Measurements from ENCODE around the gene IGFL4. TPM values are rescaled to one million over a fixed set of nuclear protein-coding genes. Genes with fewer than 3 reads are reported as not detected.

Gene IGFL4
- total and polyA plus RNA-seq, 2 experiments from 2014 or later, result 0.83 to 1.1 TPM

DNA sequence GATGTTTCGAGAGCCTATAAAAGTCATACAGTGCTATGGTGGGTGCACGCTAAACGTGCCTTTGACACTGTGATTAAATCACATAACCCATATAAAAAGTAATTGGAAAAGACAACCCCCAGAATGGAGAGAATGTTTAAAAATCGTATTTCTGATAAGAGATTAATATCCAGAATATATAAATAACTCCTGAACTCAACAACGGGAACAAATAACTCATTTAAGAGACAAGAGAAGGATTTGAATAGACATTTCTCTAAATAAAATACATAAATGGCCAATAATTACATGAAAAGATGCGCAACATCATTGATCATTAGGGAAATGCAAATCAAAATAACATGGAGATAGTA, 37.0 kb upstream of the IGFL4 start:
- Histone ChIP-seq H3K36me3 (replicated peaks; ENCODE audit: insufficient read depth, low read depth) (no peaks in the 10 kb centered on the region), H3K4me1 (ENCODE audit: insufficient read depth) (no peaks in the 10 kb centered on the region), H3K4me3 (no peak overlapping the region), H3K9me2 (replicated peaks; ENCODE audit: insufficient read depth) (no peaks in the 10 kb centered on the region), H3K27ac (no peak overlapping the region), H2AFZ (no peak overlapping the region), H3K9me3 (ENCODE audit: low read depth) (no peaks in the 10 kb centered on the region), H3K79me2 (no peaks in the 10 kb centered on the region), H3K27me3 (peaks cover 29% of the 10 kb centered on the region), H4K20me1 (ENCODE audit: insufficient read depth, poor library complexity, severe bottlenecking) (no peaks in the 10 kb centered on the region), H3K4me2 (no peak overlapping the region)
- TF ChIP-seq, protein P1, sequence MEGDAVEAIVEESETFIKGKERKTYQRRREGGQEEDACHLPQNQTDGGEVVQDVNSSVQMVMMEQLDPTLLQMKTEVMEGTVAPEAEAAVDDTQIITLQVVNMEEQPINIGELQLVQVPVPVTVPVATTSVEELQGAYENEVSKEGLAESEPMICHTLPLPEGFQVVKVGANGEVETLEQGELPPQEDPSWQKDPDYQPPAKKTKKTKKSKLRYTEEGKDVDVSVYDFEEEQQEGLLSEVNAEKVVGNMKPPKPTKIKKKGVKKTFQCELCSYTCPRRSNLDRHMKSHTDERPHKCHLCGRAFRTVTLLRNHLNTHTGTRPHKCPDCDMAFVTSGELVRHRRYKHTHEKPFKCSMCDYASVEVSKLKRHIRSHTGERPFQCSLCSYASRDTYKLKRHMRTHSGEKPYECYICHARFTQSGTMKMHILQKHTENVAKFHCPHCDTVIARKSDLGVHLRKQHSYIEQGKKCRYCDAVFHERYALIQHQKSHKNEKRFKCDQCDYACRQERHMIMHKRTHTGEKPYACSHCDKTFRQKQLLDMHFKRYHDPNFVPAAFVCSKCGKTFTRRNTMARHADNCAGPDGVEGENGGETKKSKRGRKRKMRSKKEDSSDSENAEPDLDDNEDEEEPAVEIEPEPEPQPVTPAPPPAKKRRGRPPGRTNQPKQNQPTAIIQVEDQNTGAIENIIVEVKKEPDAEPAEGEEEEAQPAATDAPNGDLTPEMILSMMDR (IDR thresholded peaks at IDR 0.05; ENCODE audit: poor library complexity), result no peak
- TF ChIP-seq EZH2 (IDR thresholded peaks at IDR 0.05; ENCODE audit: borderline replicate concordance), result no peak
- no peak for TF ChIP-seq EZH2phosphoT487 (IDR thresholded peaks at IDR 0.05; ENCODE audit: low read depth, severe bottlenecking, unreplicated experiment)
- DNase-seq (ENCODE audit: low spot score), result no peak
- 22% methylated on average over 6 of the region's 6 CpGs for WGBS (ENCODE audit: low lambda C conversion rate, missing lambda C conversion rate)

GRCh38 chr19:46076951-46077814, 36.4 kb upstream of the IGFL4 start:
- H3K79me2 ChIP-seq, result no peaks in the 10 kb centered on the region
- WGBS (ENCODE audit: low lambda C conversion rate, missing lambda C conversion rate), result 3% methylated on average over 49 of the region's 50 CpGs
- TF ChIP-seq, protein P1 (IDR thresholded peaks at IDR 0.05; ENCODE audit: poor library complexity), result peak; percentile 98
- TF ChIP-seq EZH2 (IDR thresholded peaks at IDR 0.05; ENCODE audit: borderline replicate concordance), result peak; percentile 67
- no peak for TF ChIP-seq EZH2phosphoT487 (IDR thresholded peaks at IDR 0.05; ENCODE audit: low read depth, severe bottlenecking, unreplicated experiment)
- no peak overlapping the region for H3K27ac ChIP-seq
- peak; percentile 91 for DNase-seq (ENCODE audit: low spot score)
- H3K9me2 ChIP-seq (replicated peaks; ENCODE audit: insufficient read depth), result no peaks in the 10 kb centered on the region
- H3K36me3 ChIP-seq (replicated peaks; ENCODE audit: insufficient read depth, low read depth), result no peaks in the 10 kb centered on the region
- no peaks in the 10 kb centered on the region for H3K9me3 ChIP-seq (ENCODE audit: low read depth)
- H2AFZ ChIP-seq, result peak overlapping the region; percentile 51
- peak overlapping the region; percentile 84 for H3K4me2 ChIP-seq
- H3K4me3 ChIP-seq, result peak overlapping the region; percentile 8
- H4K20me1 ChIP-seq (ENCODE audit: insufficient read depth, poor library complexity, severe bottlenecking), result no peaks in the 10 kb centered on the region
- peaks cover 29% of the 10 kb centered on the region for H3K27me3 ChIP-seq
- no peaks in the 10 kb centered on the region for H3K4me1 ChIP-seq (ENCODE audit: insufficient read depth)

DNA sequence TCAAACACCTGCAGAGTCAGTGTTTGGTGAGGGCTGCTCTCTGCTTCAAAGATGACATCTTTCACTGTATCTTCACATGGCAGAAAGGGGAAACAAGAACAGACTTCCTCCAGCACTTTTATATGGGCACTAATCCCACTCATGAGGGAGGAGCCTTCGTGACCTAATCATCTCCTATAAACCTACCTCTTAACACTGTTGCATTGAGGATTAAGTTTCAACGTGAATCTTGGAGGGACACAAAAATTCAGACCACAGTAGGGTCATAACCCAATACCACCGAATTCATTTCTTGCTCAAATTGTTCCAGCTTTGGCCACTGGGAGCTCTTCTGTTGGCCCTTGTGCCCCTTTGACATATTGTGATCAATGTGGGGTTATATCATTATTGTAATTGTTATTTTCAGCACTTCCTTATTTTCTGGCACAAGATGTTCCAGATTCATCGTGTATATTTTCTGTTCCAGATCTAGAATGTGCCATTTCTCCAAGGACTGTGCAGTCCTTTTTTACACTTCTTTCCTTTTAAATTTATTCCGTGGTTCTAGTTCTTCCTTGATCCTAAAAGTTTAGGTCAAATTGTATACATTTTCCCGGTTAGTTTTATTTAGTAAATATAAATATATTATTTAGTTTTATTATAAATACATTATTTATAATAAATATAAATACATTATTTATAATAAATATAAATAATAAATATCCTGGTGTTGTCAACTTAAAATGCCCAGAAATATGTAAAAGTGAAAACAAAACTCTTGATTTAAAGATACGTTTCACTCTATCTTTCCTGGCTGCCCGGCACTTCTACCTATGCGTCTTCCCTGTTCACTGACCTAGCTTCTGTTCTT, 35.5 kb upstream of the IGFL4 start:
- peak overlapping the region; percentile 84 for H3K4me2 ChIP-seq
- 45% methylated on average over 9 of the region's 9 CpGs for whole genome bisulfite sequencing (ENCODE audit: low lambda C conversion rate, missing lambda C conversion rate)
- no peak for DNase-seq (ENCODE audit: low spot score)
- peaks cover 29% of the 10 kb centered on the region for H3K27me3 ChIP-seq
- H3K27ac ChIP-seq, result no peak overlapping the region
- H3K4me3 ChIP-seq, result no peak overlapping the region
- H2AFZ ChIP-seq, result no peak overlapping the region
- H3K9me3 ChIP-seq (ENCODE audit: low read depth), result no peaks in the 10 kb centered on the region
- no peaks in the 10 kb centered on the region for H3K36me3 ChIP-seq (replicated peaks; ENCODE audit: insufficient read depth, low read depth)
- no peaks in the 10 kb centered on the region for H3K79me2 ChIP-seq
- TF ChIP-seq EZH2phosphoT487 (IDR thresholded peaks at IDR 0.05; ENCODE audit: low read depth, severe bottlenecking, unreplicated experiment) (no peak), EZH2 (IDR thresholded peaks at IDR 0.05; ENCODE audit: borderline replicate concordance) (no peak)
- TF ChIP-seq, protein P1 (IDR thresholded peaks at IDR 0.05; ENCODE audit: poor library complexity), result no peak
- H3K4me1 ChIP-seq (ENCODE audit: insufficient read depth), result no peaks in the 10 kb centered on the region
- no peaks in the 10 kb centered on the region for H4K20me1 ChIP-seq (ENCODE audit: insufficient read depth, poor library complexity, severe bottlenecking)
- no peaks in the 10 kb centered on the region for H3K9me2 ChIP-seq (replicated peaks; ENCODE audit: insufficient read depth)

All from hepatocyte (in vitro differentiated cells).